Transverse colon (tissue), 4 donors: Measurements from ENCODE around the gene MYBPH. TPM values are rescaled to one million over a fixed set of nuclear protein-coding genes. Genes with fewer than 3 reads are reported as not detected.

Source experiments
- total RNA-seq, 4 donors: library from RNA; depleted of rRNA; stranded (reverse); fragments of >200 nt; gene quantifications; one replicate each; pipeline ENCODE4 v1.1.0, GENCODE V29; 2016

MYBPH gene
- total RNA-seq, 4 donors from 2014 or later, result not detected

Other genes starting within 250 kb of the MYBPH start
- gene KLHL12, start 248.6 kb downstream of the MYBPH start, total RNA-seq, result 10 to 100 TPM; 10.5 to 26.6 (median 19.4) TPM
- 100 to 1,000 TPM in 1 of 4 donors, 10 to 100 TPM in 3; 19.1 to 103 (median 60.6) TPM for gene ADIPOR1, start 217.5 kb downstream of the MYBPH start, total RNA-seq
- gene CYB5R1, start 208.6 kb downstream of the MYBPH start, total RNA-seq, result 10 to 100 TPM in 3 of 4 donors, 1 to 10 TPM in 1; 2.2 to 35.9 (median 26.7) TPM
- 100 to 1,000 TPM; 104 to 253 (median 111) TPM for gene TMEM183A, start 168.5 kb downstream of the MYBPH start, total RNA-seq
- 1 to 10 TPM in 1 of 4 donors, under 1 TPM in 2, not detected in 1; 0.41 to 1.1 (median 0.48) TPM for gene PPFIA4, start 149.3 kb downstream of the MYBPH start, total RNA-seq
- not detected for gene MYOG, start 89.8 kb downstream of the MYBPH start, total RNA-seq
- gene ADORA1, start 48.1 kb downstream of the MYBPH start, total RNA-seq, result 1 to 10 TPM in 2 of 4 donors, not detected in 2; 1.3 to 5.6 TPM
- gene CHI3L1, start 10.9 kb upstream of the MYBPH start, total RNA-seq, result 10 to 100 TPM in 1 of 4 donors, 1 to 10 TPM in 1, not detected in 2; 2.9 to 23.2 TPM
- gene CHIT1, start 53.8 kb upstream of the MYBPH start, total RNA-seq, result under 1 TPM in 1 of 4 donors, not detected in 3; 0.79 TPM
- gene BTG2, start 129.7 kb upstream of the MYBPH start, total RNA-seq, result 100 to 1,000 TPM in 3 of 4 donors, 10 to 100 TPM in 1; 98.9 to 144 (median 142) TPM
- 10 to 100 TPM; 13.5 to 44.0 (median 17.8) TPM for gene FMOD, start 175.3 kb upstream of the MYBPH start, total RNA-seq